Type B pancreatic cell (in vitro differentiated cells): Measurements from ENCODE around the gene PARPBP. TPM values are rescaled to one million over a fixed set of nuclear protein-coding genes. Genes with fewer than 3 reads are reported as not detected.

Source experiments
- DNase-seq: peaks from one replicate; pipeline ENCODE4 v3.0.0; 2021; ENCODE audit warnings: mixed read lengths; ENCODE audit not compliant: unreplicated experiment; ENCODE audit errors: extremely low spot score
- H3K27ac Mint-ChIP-seq: 2 replicates; pipeline ENCODE4 v1.8.0; 2021; ENCODE audit warnings: mild to moderate bottlenecking, mixed read lengths
- H3K27me3 Mint-ChIP-seq: 2 replicates; pipeline ENCODE4 v1.8.0; 2021; ENCODE audit warnings: mixed read lengths
- H3K36me3 Mint-ChIP-seq: 2 replicates; pipeline ENCODE4 v1.8.0; 2021; ENCODE audit warnings: mixed read lengths
- H3K4me1 Mint-ChIP-seq: one replicate; pipeline ENCODE4 v1.8.0; 2021; ENCODE audit warnings: mixed read lengths; ENCODE audit not compliant: unreplicated experiment
- H3K4me3 Mint-ChIP-seq: 2 replicates; pipeline ENCODE4 v1.8.0; 2021; ENCODE audit warnings: mild to moderate bottlenecking, mixed read lengths
- H3K9me3 Mint-ChIP-seq: 2 replicates; pipeline ENCODE4 v1.8.0; 2021; ENCODE audit warnings: mixed read lengths
- total RNA-seq: library from RNA; stranded (reverse); gene quantifications from 2 replicates; pipeline ENCODE4 v1.2.1, GENCODE V29; 2021; ENCODE audit warnings: low replicate concordance
- TF ChIP-seq, protein P1 (sequence below): fragments of 200-600 bp; sonication (generic); conservative IDR thresholded peaks from 2 replicates; pipeline ENCODE4 v1.5.0; 2021; ENCODE audit warnings: antibody characterized with exemption, mild to moderate bottlenecking

The PARPBP gene
- total RNA-seq, 1 donor from 2014 or later: 19.0 TPM

DNA sequence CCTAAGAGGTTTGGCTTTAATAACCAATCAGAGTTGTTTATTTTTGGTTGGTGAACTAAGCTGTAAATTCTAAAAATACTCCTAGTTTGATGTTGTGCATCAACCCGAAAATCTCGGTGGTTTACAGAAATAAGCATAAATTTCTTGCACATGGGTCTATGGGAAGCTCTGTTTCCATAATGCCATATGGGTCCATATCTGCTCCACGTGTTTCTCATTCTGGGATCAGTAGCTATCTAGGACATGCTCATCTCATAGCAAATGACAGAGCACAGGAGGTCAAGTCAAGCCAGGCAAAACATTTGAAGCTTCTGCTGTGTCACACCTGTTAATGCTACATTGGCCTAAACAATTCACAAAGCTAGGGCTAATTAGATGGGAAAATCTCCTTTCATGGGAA is 23.1 kb upstream of the PARPBP start:
- TF ChIP-seq, protein P1, sequence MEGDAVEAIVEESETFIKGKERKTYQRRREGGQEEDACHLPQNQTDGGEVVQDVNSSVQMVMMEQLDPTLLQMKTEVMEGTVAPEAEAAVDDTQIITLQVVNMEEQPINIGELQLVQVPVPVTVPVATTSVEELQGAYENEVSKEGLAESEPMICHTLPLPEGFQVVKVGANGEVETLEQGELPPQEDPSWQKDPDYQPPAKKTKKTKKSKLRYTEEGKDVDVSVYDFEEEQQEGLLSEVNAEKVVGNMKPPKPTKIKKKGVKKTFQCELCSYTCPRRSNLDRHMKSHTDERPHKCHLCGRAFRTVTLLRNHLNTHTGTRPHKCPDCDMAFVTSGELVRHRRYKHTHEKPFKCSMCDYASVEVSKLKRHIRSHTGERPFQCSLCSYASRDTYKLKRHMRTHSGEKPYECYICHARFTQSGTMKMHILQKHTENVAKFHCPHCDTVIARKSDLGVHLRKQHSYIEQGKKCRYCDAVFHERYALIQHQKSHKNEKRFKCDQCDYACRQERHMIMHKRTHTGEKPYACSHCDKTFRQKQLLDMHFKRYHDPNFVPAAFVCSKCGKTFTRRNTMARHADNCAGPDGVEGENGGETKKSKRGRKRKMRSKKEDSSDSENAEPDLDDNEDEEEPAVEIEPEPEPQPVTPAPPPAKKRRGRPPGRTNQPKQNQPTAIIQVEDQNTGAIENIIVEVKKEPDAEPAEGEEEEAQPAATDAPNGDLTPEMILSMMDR: no peak

DNA sequence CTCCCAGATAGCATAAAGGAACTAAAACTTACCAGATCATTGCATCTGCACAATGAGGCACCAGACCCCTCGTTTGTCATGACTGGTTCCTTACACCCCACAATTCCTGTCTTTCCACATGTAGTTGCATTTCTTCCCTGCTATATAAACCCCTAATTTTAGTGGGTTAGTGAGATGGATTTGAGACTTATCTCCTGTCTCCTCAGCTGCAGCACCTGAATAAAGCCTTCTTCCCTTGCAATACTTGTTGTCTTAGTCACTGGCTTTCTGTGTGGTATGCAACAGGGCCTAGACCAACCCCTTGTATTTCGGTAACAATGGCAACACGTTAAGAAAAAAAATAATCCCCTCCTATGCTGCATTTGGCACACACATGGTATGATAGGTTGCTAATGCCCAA is 13.1 kb upstream of the PARPBP start:
- Mint-ChIP-seq H3K4me1 (no peaks in the 10 kb centered on the region), H3K9me3 (peaks cover 15% of the 10 kb centered on the region), H3K36me3 (peaks cover 75% of the 10 kb centered on the region), H3K27me3 (no peaks in the 10 kb centered on the region), H3K4me3 (no peak overlapping the region), H3K27ac (no peak overlapping the region)
- TF ChIP-seq, protein P1: no peak
- DNase-seq: no peak

More for the DNA sequence above, 23.1 kb upstream of the PARPBP start:
- Mint-ChIP-seq H3K4me3 (no peak overlapping the region), H3K27me3 (no peaks in the 10 kb centered on the region), H3K36me3 (peaks cover 16% of the 10 kb centered on the region), H3K4me1 (peaks cover 7% of the 10 kb centered on the region), H3K9me3 (no peaks in the 10 kb centered on the region), H3K27ac (no peak overlapping the region)
- no peak for DNase-seq

- peaks cover 67% of the 10 kb centered on the region for H3K36me3 Mint-ChIP-seq
- H3K27ac Mint-ChIP-seq: no peak overlapping the region
- peaks cover 15% of the 10 kb centered on the region for H3K9me3 Mint-ChIP-seq
- H3K27me3 Mint-ChIP-seq: no peaks in the 10 kb centered on the region
- no peak for DNase-seq
- H3K4me3 Mint-ChIP-seq: peak overlapping the region; percentile 36
- TF ChIP-seq, protein P1: no peak
- no peaks in the 10 kb centered on the region for H3K4me1 Mint-ChIP-seq
These were observed 12.0 kb upstream of the PARPBP start for GRCh38 chr12:102107970-102108369.

- Mint-ChIP-seq H3K4me3 (no peak overlapping the region), H3K27me3 (no peaks in the 10 kb centered on the region), H3K27ac (no peak overlapping the region), H3K36me3 (peaks cover 48% of the 10 kb centered on the region), H3K9me3 (peaks cover 10% of the 10 kb centered on the region), H3K4me1 (no peaks in the 10 kb centered on the region)
- TF ChIP-seq, protein P1: no peak
- DNase-seq: no peak
These were observed 9.2 kb upstream of the PARPBP start for GRCh38 chr12:102110782-102111181.

DNA sequence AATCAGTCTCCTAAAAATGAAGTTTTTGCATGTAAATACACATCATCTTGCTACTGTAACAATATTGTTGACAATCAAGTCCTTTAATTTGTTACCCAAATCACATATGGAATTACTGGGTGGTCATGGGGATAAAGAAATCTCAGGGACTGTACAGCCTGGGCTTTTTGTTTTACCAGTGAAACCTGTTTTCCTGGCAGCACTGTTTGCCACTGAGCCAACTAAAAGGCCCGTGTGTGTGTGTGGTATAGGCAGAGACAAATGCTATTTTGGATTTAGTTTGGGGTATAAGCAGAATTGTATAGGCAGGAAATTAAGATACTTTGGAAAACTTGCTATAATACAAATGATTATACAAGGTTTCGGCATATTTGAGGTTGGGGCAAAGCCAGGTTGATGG is 5.8 kb upstream of the PARPBP start:
- TF ChIP-seq, protein P1: no peak
- Mint-ChIP-seq H3K27me3 (no peaks in the 10 kb centered on the region), H3K4me3 (no peak overlapping the region), H3K27ac (no peak overlapping the region), H3K4me1 (no peaks in the 10 kb centered on the region), H3K9me3 (no peaks in the 10 kb centered on the region), H3K36me3 (peaks cover 26% of the 10 kb centered on the region)
- no peak for DNase-seq

GRCh38 chr12:102116392-102116791 is 3.6 kb upstream of the PARPBP start:
- H3K27ac Mint-ChIP-seq: no peak overlapping the region
- H3K36me3 Mint-ChIP-seq: peaks cover 13% of the 10 kb centered on the region
- H3K9me3 Mint-ChIP-seq: no peaks in the 10 kb centered on the region
- no peak for DNase-seq
- peaks cover 8% of the 10 kb centered on the region for H3K4me1 Mint-ChIP-seq
- H3K27me3 Mint-ChIP-seq: no peaks in the 10 kb centered on the region
- H3K4me3 Mint-ChIP-seq: no peak overlapping the region
- TF ChIP-seq, protein P1: no peak
